ENCODE data around the gene SMYD3. TPM values are rescaled to one million over a fixed set of nuclear protein-coding genes. Genes with fewer than 3 reads are reported as not detected.

The SMYD3 gene
- total and polyA plus RNA-seq, 2 donors (not counting 3 experiments of a cell fraction or from before 2014, with no cell fraction given) = 16.0 to 32.1 TPM

DNA sequence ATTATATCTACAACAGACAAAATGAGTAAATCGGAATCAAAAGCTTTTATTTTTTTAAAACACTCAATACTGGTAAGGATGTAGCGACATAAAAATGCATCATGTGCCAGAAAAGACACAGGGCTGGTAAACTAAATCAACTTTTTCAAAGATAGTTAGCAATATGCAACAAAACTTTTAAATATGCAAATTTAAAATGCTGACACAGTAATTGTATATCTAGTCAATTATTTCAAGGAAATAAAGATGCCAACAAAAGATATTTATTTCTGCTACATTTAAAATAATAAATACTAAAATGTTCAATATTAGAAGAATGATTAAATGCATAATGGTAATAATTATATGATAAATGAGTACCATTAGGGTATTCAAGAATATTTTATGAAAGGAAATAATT, 295.1 kb downstream of the SMYD3 start:
- no peak overlapping the region for H3K4me2 ChIP-seq (ENCODE audit: insufficient read depth, low read length)
- H3K9me3 ChIP-seq (replicated peaks; ENCODE audit: control insufficient read depth, insufficient read depth, low read length) = no peaks in the 10 kb centered on the region
- peaks cover 5% of the 10 kb centered on the region for H3K4me1 ChIP-seq (ENCODE audit: control insufficient read depth, extremely low read depth, insufficient read depth, low read length)
- no peak overlapping the region for H2AFZ ChIP-seq (ENCODE audit: low read depth, low read length)
- ChIA-PET POLR2A (no interaction called here), CTCF (no interaction called here)
- TF ChIP-seq, protein P1, sequence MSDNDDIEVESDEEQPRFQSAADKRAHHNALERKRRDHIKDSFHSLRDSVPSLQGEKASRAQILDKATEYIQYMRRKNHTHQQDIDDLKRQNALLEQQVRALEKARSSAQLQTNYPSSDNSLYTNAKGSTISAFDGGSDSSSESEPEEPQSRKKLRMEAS (IDR thresholded peaks at IDR 0.05; ENCODE audit: insufficient read depth, insufficient read length) = no peak
- no peak for TF ChIP-seq POLR2AphosphoS5 (IDR thresholded peaks at IDR 0.05; ENCODE audit: insufficient read depth, low read depth, low read length)
- H3K27ac ChIP-seq (ENCODE audit: insufficient read depth, low read depth, low read length) = no peak overlapping the region
- no peaks in the 10 kb centered on the region for H3K36me3 ChIP-seq (ENCODE audit: control insufficient read depth in 2 of 2, extremely low read depth in 1 of 2, insufficient read depth in 2 of 2, low read length in 2 of 2)
- no peak for DNase-seq (ENCODE audit: low read depth, low spot score)
- H3K9ac ChIP-seq (replicated peaks; ENCODE audit: extremely low read depth, insufficient read depth, low read length) = no peak overlapping the region
- intact Hi-C loops (cut with micrococcal nuclease) (no loop called here), dilution Hi-C loops (cut with MboI; ENCODE audit: extremely low pct_ligation_motif_present, low sequenced_read_pairs) (no loop called here)
- no peaks in the 10 kb centered on the region for H4K20me1 ChIP-seq (replicated peaks; ENCODE audit: control insufficient read depth, extremely low read depth, insufficient read depth, low read length)
- H3K79me2 ChIP-seq (ENCODE audit: control insufficient read depth, insufficient read depth, low read length) = no peaks in the 10 kb centered on the region
- H3K9me1 ChIP-seq (replicated peaks; ENCODE audit: control insufficient read depth, extremely low read depth, insufficient read depth, low read length) = no peaks in the 10 kb centered on the region
- H3K4me3 ChIP-seq (replicated peaks in 1 of 3; ENCODE audit: insufficient read depth in 1 of 3, low read depth in 1 of 3, low read length in 3 of 3) = no peak overlapping the region
- no peaks in the 10 kb centered on the region for H3K27me3 ChIP-seq (ENCODE audit: control insufficient read depth in 2 of 2, insufficient read depth in 2 of 2, low read length in 2 of 2)
- FAIRE-seq = no peak
- no TSS peak for BruUV-seq (replicated peaks)

DNA sequence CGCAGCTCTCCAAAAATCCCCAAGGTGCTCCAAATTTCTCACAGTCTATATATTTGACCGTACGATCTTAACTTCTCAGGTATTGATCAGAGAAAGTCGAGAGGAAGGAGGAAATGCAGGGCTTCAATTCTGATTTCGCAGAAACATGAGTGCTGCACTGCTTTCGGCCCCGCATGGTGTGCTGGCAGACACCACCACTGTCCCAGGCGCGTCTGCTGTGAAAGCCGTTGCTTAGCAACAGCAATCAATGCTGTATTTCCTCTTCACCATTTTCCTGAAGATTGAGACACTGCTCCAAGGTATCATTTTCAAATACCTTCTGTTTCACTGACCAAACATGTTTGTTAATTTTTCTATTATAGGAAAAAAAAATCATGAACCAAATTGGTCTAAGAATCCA, 296.3 kb downstream of the SMYD3 start:
- no peaks in the 10 kb centered on the region for H3K9me1 ChIP-seq (replicated peaks; ENCODE audit: control insufficient read depth, extremely low read depth, insufficient read depth, low read length)
- CTCF ChIA-PET = no interaction called here
- H3K9me3 ChIP-seq (replicated peaks; ENCODE audit: control insufficient read depth, insufficient read depth, low read length) = no peaks in the 10 kb centered on the region
- intact Hi-C loops (cut with micrococcal nuclease) (no loop called here), dilution Hi-C loops (cut with MboI; ENCODE audit: extremely low pct_ligation_motif_present, low sequenced_read_pairs) (no loop called here)
- H4K20me1 ChIP-seq (replicated peaks; ENCODE audit: control insufficient read depth, extremely low read depth, insufficient read depth, low read length) = no peaks in the 10 kb centered on the region
- POLR2A ChIA-PET = no interaction called here
- peaks cover 5% of the 10 kb centered on the region for H3K4me1 ChIP-seq (ENCODE audit: control insufficient read depth, extremely low read depth, insufficient read depth, low read length)
- H3K36me3 ChIP-seq (ENCODE audit: control insufficient read depth in 2 of 2, extremely low read depth in 1 of 2, insufficient read depth in 2 of 2, low read length in 2 of 2) = no peaks in the 10 kb centered on the region
- TF ChIP-seq POLR2AphosphoS5 (IDR thresholded peaks at IDR 0.05; ENCODE audit: insufficient read depth, low read depth, low read length) (no peak), GATA2 (IDR thresholded peaks at IDR 0.05; ENCODE audit: insufficient read depth, insufficient read length, low read depth, low read length) (no peak), CTCF (IDR thresholded peaks at IDR 0.05; ENCODE audit: extremely low read depth in 1 of 2, insufficient read depth in 1 of 2, low read depth in 1 of 2, low read length in 2 of 2) (no peak), POLR2A (IDR thresholded peaks at IDR 0.05; ENCODE audit: low read depth, low read length) (no peak), MYC (IDR thresholded peaks at IDR 0.05; ENCODE audit: low read depth, low read length) (no peak), JUN (IDR thresholded peaks at IDR 0.05; ENCODE audit: borderline replicate concordance, insufficient read depth, insufficient read length, low read depth) (no peak), EZH2 (IDR thresholded peaks at IDR 0.05; ENCODE audit: borderline replicate concordance, low read depth, low read length, severe bottlenecking) (no peak), FOS (IDR thresholded peaks at IDR 0.05; ENCODE audit: borderline replicate concordance, insufficient read depth, low read length) (no peak)
- TF ChIP-seq, protein P1 (IDR thresholded peaks at IDR 0.05; ENCODE audit: insufficient read depth, insufficient read length) = no peak
- no TSS peak for BruUV-seq (replicated peaks)
- no peak for DNase-seq (ENCODE audit: low read depth, low spot score)
- no peaks in the 10 kb centered on the region for H3K27me3 ChIP-seq (ENCODE audit: control insufficient read depth in 2 of 2, insufficient read depth in 2 of 2, low read length in 2 of 2)
- no peak overlapping the region for H2AFZ ChIP-seq (ENCODE audit: low read depth, low read length)
- no peaks in the 10 kb centered on the region for H3K79me2 ChIP-seq (ENCODE audit: control insufficient read depth, insufficient read depth, low read length)
- FAIRE-seq = no peak
- H3K4me2 ChIP-seq (ENCODE audit: insufficient read depth, low read length) = no peak overlapping the region
- H3K4me3 ChIP-seq (replicated peaks in 1 of 3; ENCODE audit: insufficient read depth in 1 of 3, low read depth in 1 of 3, low read length in 3 of 3) = no peak overlapping the region
- H3K9ac ChIP-seq (replicated peaks; ENCODE audit: extremely low read depth, insufficient read depth, low read length) = no peak overlapping the region
- H3K27ac ChIP-seq (ENCODE audit: insufficient read depth, low read depth, low read length) = no peak overlapping the region
